Prostate gland (tissue), 2 donors: ENCODE data around the gene TGFBR1. TPM values are rescaled to one million over a fixed set of nuclear protein-coding genes. Genes with fewer than 3 reads are reported as not detected.

Source experiments
- DNase-seq: peaks from one replicate; pipeline ENCODE4 v3.0.0-alpha.2; 2019; ENCODE audit warnings: low spot score
- H3K27ac ChIP-seq, 2 donors: fragments of 200-600 bp; sonication (generic); 2 replicates each; pipeline ENCODE4 v1.5.1; 2017 to 2019
- H3K27me3 ChIP-seq: fragments of 200-600 bp; sonication (generic); replicated peaks from 2 replicates; pipeline ENCODE4 v1.5.1; 2019; ENCODE audit not compliant: insufficient read depth
- H3K36me3 ChIP-seq, 2 donors: fragments of 200-600 bp; sonication (generic); 1 replicate in 1 of 2; 2 replicates in 1 of 2; pipeline versions ENCODE4 v1.5.1 to v1.8.1; 2017 to 2019
- H3K4me1 ChIP-seq: fragments of 200-600 bp; sonication (generic); replicated peaks from 2 replicates; pipeline ENCODE4 v1.5.1; 2019
- H3K4me3 ChIP-seq, 2 donors: fragments of 200-600 bp; sonication (generic); 2 replicates each; pipeline ENCODE4 v1.5.1; 2017 to 2019
- H3K9me3 ChIP-seq: fragments of 200-600 bp; sonication (generic); 2 replicates; pipeline ENCODE4 v1.5.1; 2017
- POLR2A ChIP-seq: fragments of 450-650 bp; IDR thresholded peaks from one replicate; pipeline ENCODE4 v1.6.1; 2016; ENCODE audit warnings: antibody characterized with exemption, mild to moderate bottlenecking
- POLR2AphosphoS5 ChIP-seq: sonication (generic); formaldehyde crosslinking; IDR thresholded peaks from one replicate; pipeline ENCODE4 v1.6.1; 2017; ENCODE audit warnings: antibody characterized with exemption
- WGBS: methylation state at CpG from one replicate; pipeline ENCODE4 v1.1.5; 2018; 5-methylcytosine and 5-hydroxymethylcytosine counted together
- intact Hi-C: fragments of 100-400 bp; cut with DNase I; formaldehyde crosslinking; loops from one replicate; pipeline ENCODE4 v1.14.2; 2022
- total RNA-seq, 2 donors: library from RNA; depleted of rRNA; stranded (reverse); fragments of >200 nt; gene quantifications; one replicate each; pipeline ENCODE4 v1.1.0, GENCODE V29; 2016
- TF ChIP-seq, protein P1 (sequence below), 4 experiments: fragments of 200-600 bp in 2 of 4; fragments of 450-650 bp in 2 of 4; sonication (generic) in 2 of 4; IDR thresholded peaks; 1 replicate in 3 of 4; 2 replicates in 1 of 4; pipeline ENCODE4 v1.5.1; 2016 to 2019; ENCODE audit warnings: antibody characterized with exemption in 4 of 4, mild to moderate bottlenecking in 2 of 4, moderate library complexity in 2 of 4

TGFBR1 gene
- total RNA-seq, 2 donors from 2014 or later, result 22.2 to 25.5 TPM

DNA sequence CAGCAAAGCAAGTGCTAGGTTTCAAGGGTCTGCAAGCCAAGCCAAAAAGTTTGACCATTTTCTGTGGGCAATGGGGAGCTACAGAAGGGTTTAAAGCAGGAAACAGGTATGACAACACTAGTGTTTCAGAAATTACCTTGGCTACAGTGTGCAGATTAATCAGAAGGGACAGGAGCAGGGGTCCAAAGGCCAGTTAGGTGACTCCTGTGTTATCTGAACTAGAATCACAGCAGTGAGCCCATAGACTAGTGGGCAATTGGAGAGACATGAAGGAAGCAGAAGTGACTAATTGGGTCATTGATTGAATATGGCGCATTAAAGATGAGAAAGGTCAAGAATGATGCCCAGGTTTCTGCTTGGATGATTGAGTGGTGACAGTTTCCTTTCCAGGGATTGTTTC lies 41.4 kb upstream of the TGFBR1 start:
- no peak overlapping the region for H3K4me3 ChIP-seq
- H3K36me3 ChIP-seq, result no peaks in the 10 kb centered on the region
- WGBS, result 100% methylated on average over 1 of the region's 1 CpG
- TF ChIP-seq POLR2A, result no peak
- no peak for TF ChIP-seq POLR2AphosphoS5
- TF ChIP-seq, protein P1, sequence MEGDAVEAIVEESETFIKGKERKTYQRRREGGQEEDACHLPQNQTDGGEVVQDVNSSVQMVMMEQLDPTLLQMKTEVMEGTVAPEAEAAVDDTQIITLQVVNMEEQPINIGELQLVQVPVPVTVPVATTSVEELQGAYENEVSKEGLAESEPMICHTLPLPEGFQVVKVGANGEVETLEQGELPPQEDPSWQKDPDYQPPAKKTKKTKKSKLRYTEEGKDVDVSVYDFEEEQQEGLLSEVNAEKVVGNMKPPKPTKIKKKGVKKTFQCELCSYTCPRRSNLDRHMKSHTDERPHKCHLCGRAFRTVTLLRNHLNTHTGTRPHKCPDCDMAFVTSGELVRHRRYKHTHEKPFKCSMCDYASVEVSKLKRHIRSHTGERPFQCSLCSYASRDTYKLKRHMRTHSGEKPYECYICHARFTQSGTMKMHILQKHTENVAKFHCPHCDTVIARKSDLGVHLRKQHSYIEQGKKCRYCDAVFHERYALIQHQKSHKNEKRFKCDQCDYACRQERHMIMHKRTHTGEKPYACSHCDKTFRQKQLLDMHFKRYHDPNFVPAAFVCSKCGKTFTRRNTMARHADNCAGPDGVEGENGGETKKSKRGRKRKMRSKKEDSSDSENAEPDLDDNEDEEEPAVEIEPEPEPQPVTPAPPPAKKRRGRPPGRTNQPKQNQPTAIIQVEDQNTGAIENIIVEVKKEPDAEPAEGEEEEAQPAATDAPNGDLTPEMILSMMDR (IDR thresholded peaks at IDR 0.05), result no peak
- DNase-seq, result no peak
- H3K27ac ChIP-seq, result no peak overlapping the region
- H3K4me1 ChIP-seq, result no peaks in the 10 kb centered on the region
- no peaks in the 10 kb centered on the region for H3K9me3 ChIP-seq
- no peaks in the 10 kb centered on the region for H3K27me3 ChIP-seq
- intact Hi-C loops, result no loop called here

DNA sequence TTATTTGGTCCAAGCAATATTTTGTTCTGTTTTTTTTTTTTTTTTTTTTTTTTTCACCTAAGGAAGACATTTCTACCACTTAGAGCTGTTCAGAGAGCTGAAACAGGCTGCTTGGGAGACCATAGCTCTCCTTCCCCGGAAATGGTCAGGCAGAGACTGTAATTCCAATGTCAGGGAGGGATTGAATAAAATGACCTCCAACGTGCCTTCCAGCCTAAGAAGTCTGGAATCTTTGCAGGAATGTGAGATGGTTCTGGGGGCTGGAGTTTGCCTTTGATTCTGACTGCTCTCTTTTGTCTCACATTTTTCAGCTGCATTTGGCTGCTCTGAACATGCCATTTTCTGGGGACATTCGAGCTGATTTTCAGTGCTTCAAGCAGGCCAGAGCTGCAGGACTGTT lies 38.3 kb upstream of the TGFBR1 start:
- intact Hi-C loops, result no loop called here
- Histone ChIP-seq H3K36me3 (no peaks in the 10 kb centered on the region), H3K27me3 (no peaks in the 10 kb centered on the region), H3K27ac (no peak overlapping the region), H3K9me3 (no peaks in the 10 kb centered on the region), H3K4me3 (no peak overlapping the region), H3K4me1 (no peaks in the 10 kb centered on the region)
- DNase-seq, result no peak
- TF ChIP-seq POLR2AphosphoS5, result no peak
- TF ChIP-seq POLR2A, result no peak
- TF ChIP-seq, protein P1 (IDR thresholded peaks at IDR 0.05), result no peak
- 71% methylated on average over 3 of the region's 3 CpGs for WGBS

DNA sequence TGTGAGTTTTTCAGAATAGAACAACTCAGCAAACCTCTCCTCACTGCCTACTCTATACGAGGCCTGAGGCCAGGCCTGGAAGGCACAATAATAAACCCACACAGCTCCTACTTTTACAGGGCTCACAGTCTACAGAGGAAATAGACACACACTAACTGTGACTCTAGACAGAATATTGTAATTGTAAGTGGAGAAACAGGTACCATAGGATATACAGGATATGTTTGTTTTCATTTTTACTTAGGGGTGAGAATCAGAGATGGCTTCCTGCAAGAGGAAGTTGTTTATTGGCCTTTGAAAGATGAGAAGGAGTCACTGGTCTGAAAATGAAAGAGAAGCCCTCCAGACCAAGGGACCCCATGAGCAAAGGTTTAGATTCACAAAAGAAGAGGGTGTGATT lies 35.8 kb upstream of the TGFBR1 start:
- 81% methylated on average over 1 of the region's 1 CpG for WGBS
- Histone ChIP-seq H3K36me3 (no peaks in the 10 kb centered on the region), H3K27me3 (no peaks in the 10 kb centered on the region), H3K9me3 (no peaks in the 10 kb centered on the region), H3K27ac (no peak overlapping the region), H3K4me1 (no peaks in the 10 kb centered on the region), H3K4me3 (no peak overlapping the region)
- TF ChIP-seq, protein P1 (IDR thresholded peaks at IDR 0.05), result no peak
- TF ChIP-seq POLR2AphosphoS5, result no peak
- TF ChIP-seq POLR2A, result no peak
- intact Hi-C loops, result no loop called here
- no peak for DNase-seq

DNA sequence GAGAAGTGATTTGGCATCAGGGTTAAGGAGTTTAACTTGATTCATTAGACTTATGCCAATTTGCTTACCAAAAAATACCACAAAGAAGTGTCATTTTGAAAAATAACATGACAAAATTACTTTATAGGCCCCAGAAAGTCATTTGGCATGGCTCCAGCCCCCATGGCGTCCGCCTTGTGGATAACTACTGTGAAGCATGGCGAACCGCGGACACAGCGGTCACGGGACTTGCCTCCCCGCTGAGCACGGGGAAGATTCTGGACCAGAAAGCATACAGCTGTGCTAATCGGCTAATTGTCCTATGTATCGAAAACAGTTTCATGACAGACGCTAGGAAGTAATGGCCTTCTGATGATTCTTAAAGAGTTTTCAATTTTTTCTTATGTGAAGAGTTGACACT lies 35.4 kb upstream of the TGFBR1 start:
- H3K4me1 ChIP-seq, result no peaks in the 10 kb centered on the region
- TF ChIP-seq POLR2A, result no peak
- TF ChIP-seq, protein P1 (IDR thresholded peaks at IDR 0.05), result no peak
- TF ChIP-seq POLR2AphosphoS5, result no peak
- H3K9me3 ChIP-seq, result no peaks in the 10 kb centered on the region
- intact Hi-C loops, result no loop called here
- H3K27me3 ChIP-seq, result no peaks in the 10 kb centered on the region
- H3K27ac ChIP-seq, result no peak overlapping the region
- H3K4me3 ChIP-seq, result no peak overlapping the region
- no peak for DNase-seq
- H3K36me3 ChIP-seq, result no peaks in the 10 kb centered on the region
- WGBS, result 93% methylated on average over 12 of the region's 12 CpGs

DNA sequence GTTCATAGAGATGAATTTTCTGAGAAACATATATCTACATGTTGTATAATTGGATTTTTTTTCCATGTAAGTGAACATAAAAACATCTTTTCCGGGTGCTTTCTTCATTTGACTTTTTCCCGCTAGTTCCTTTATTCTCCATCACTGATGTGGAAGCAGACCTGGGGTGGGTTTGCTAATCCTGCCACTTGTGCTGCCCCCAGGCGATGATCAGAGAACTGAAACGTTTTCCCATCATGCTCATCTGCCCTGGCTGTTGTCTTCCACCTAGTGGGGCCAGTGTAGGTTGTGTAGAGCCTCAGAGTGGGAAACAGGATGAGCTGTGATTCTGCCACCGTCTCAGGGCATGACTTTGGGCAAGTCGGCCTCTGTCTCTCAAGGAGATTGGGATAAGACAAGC lies 34.2 kb upstream of the TGFBR1 start:
- H3K27ac ChIP-seq, result no peak overlapping the region

More for the DNA sequence above, 34.2 kb upstream of the TGFBR1 start:
- TF ChIP-seq, protein P1 (IDR thresholded peaks at IDR 0.05), result no peak
- no peak for TF ChIP-seq POLR2A
- no peak for TF ChIP-seq POLR2AphosphoS5
- DNase-seq, result no peak
- WGBS, result 81% methylated on average over 6 of the region's 6 CpGs
- intact Hi-C loops, result no loop called here
- Histone ChIP-seq H3K4me1 (no peaks in the 10 kb centered on the region), H3K9me3 (no peaks in the 10 kb centered on the region), H3K27me3 (no peaks in the 10 kb centered on the region), H3K4me3 (no peak overlapping the region), H3K36me3 (no peaks in the 10 kb centered on the region)
